K562 treated with DMSO at 1 percent for 4 hours (cell line): Measurements from ENCODE around the gene ADGRE1. TPM values are rescaled to one million over a fixed set of nuclear protein-coding genes. Genes with fewer than 3 reads are reported as not detected.

Experiments
- total RNA-seq: library from RNA; unstranded; fragments of 300-600 nt; gene quantifications from 2 replicates; pipeline ENCODE4 v1.2.3, GENCODE V29; 2022; ENCODE audit not compliant: insufficient read depth

Gene ADGRE1, protein sequence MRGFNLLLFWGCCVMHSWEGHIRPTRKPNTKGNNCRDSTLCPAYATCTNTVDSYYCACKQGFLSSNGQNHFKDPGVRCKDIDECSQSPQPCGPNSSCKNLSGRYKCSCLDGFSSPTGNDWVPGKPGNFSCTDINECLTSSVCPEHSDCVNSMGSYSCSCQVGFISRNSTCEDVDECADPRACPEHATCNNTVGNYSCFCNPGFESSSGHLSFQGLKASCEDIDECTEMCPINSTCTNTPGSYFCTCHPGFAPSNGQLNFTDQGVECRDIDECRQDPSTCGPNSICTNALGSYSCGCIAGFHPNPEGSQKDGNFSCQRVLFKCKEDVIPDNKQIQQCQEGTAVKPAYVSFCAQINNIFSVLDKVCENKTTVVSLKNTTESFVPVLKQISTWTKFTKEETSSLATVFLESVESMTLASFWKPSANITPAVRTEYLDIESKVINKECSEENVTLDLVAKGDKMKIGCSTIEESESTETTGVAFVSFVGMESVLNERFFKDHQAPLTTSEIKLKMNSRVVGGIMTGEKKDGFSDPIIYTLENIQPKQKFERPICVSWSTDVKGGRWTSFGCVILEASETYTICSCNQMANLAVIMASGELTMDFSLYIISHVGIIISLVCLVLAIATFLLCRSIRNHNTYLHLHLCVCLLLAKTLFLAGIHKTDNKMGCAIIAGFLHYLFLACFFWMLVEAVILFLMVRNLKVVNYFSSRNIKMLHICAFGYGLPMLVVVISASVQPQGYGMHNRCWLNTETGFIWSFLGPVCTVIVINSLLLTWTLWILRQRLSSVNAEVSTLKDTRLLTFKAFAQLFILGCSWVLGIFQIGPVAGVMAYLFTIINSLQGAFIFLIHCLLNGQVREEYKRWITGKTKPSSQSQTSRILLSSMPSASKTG
- total RNA-seq = 2.9 and 4.8 TPM in 2 replicates

GRCh38 chr19:6887316-6887715 lies at the start of gene ADGRE1:
Gene ADGRE1 (plus strand): TSS chr19:6887579. CDS start chr19:6887609, 30 bp downstream.

Other genes starting within 250 kb of the ADGRE1 start
- 0.12 TPM in 1 of 2 replicates, not detected in the other for gene TNFSF14, start 217.4 kb upstream of the ADGRE1 start, total RNA-seq
- gene C3, start 166.9 kb upstream of the ADGRE1 start, total RNA-seq = 19.3 and 29.1 TPM in 2 replicates
- 47.1 and 67.5 TPM in 2 replicates for gene GPR108, start 150.0 kb upstream of the ADGRE1 start, total RNA-seq
- 37.3 and 38.2 TPM in 2 replicates for gene TRIP10, start 147.9 kb upstream of the ADGRE1 start, total RNA-seq
- gene SH2D3A, start 120.1 kb upstream of the ADGRE1 start, total RNA-seq = 6.2 and 6.4 TPM in 2 replicates
- gene VAV1, start 114.9 kb upstream of the ADGRE1 start, total RNA-seq = 36.4 and 39.0 TPM in 2 replicates
- not detected in 2 replicates for gene MBD3L2B, start 133.9 kb downstream of the ADGRE1 start, total RNA-seq
- not detected in 2 replicates for gene MBD3L5, start 143.0 kb downstream of the ADGRE1 start, total RNA-seq
- not detected in 2 replicates for gene MBD3L4, start 152.6 kb downstream of the ADGRE1 start, total RNA-seq
- gene MBD3L2, start 161.7 kb downstream of the ADGRE1 start, total RNA-seq = not detected in 2 replicates
- not detected in 2 replicates for gene MBD3L3, start 171.1 kb downstream of the ADGRE1 start, total RNA-seq
- 1.1 and 1.7 TPM in 2 replicates for gene ZNF557, start 182.1 kb downstream of the ADGRE1 start, total RNA-seq